H1 (cell line): Measurements from ENCODE around the gene MAP9. TPM values are rescaled to one million over a fixed set of nuclear protein-coding genes. Genes with fewer than 3 reads are reported as not detected.

ENCODE experiments used
- CTCF ChIA-PET: fragments of 300-600 bp; sonication (Branson Sonifier 250); formaldehyde crosslinking; loops from one replicate; lab custom pipeline; 2021; ENCODE audit not compliant: partially characterized antibody; lab: Charles Lee
- POLR2A ChIA-PET: fragments of 300-600 bp; sonication (Branson Sonifier 250); formaldehyde crosslinking; loops from one replicate; lab custom pipeline; 2021; ENCODE audit warnings: inconsistent platforms; ENCODE audit not compliant: partially characterized antibody; lab: Charles Lee
- DNase-seq, 2 experiments: peaks; one replicate each; pipeline versions ENCODE4 v3.0.0 to v3.0.0-alpha.2; 2010 to 2022; ENCODE audit warnings: low spot score in 2 of 2, low read depth in 1 of 2, mixed read lengths in 1 of 2
- FAIRE-seq: peaks from 2 replicates; lab custom pipeline; 2011; peaks lifted over from hg19 to GRCh38; lab: Jason Lieb, UNC
- H2AFZ ChIP-seq: 2 replicates; pipeline ENCODE4 v1.8.1; 2012; ENCODE audit warnings: low read length, inconsistent platforms
- H2AK5ac ChIP-seq: 2 replicates; pipeline ENCODE4 v1.6.1; 2013; ENCODE audit warnings: low read depth, low read length
- H2BK120ac ChIP-seq: replicated peaks from 2 replicates; pipeline ENCODE3; 2013; ENCODE audit warnings: low read depth, low read length, inconsistent platforms
- H2BK12ac ChIP-seq: 2 replicates; pipeline ENCODE4 v1.6.1; 2013; ENCODE audit warnings: low read depth, low read length
- H2BK15ac ChIP-seq: 2 replicates; pipeline ENCODE4 v1.6.1; 2013; ENCODE audit warnings: low read length
- H2BK20ac ChIP-seq: 2 replicates; pipeline ENCODE4 v1.6.1; 2013; ENCODE audit warnings: low read length
- H2BK5ac ChIP-seq: 2 replicates; pipeline ENCODE4 v1.6.1; 2013; ENCODE audit warnings: low read depth, low read length
- H3K14ac ChIP-seq: 2 replicates; pipeline ENCODE4 v1.6.1; 2013; ENCODE audit warnings: inconsistent platforms; ENCODE audit not compliant: insufficient read length
- H3K18ac ChIP-seq: 2 replicates; pipeline ENCODE4 v1.6.1; 2013; ENCODE audit warnings: low read length; ENCODE audit errors: extremely low read depth
- H3K23ac ChIP-seq: 2 replicates; pipeline ENCODE4 v1.6.1; 2013; ENCODE audit warnings: inconsistent platforms; ENCODE audit not compliant: insufficient read length
- H3K23me2 ChIP-seq: 2 replicates; pipeline ENCODE4 v1.6.1; 2013; ENCODE audit warnings: low read depth, low read length
- H3K27ac ChIP-seq: 2 replicates; pipeline ENCODE4 v1.6.1; 2011; ENCODE audit warnings: low read depth, low read length, inconsistent platforms
- H3K27me3 ChIP-seq, 4 experiments: replicated peaks in 1 of 4; 1 replicate in 1 of 4; 2 replicates in 3 of 4; pipeline versions ENCODE4 v1.6.1 to v1.8.1; 2011 to 2013; ENCODE audit warnings: low read length in 3 of 4, mild to moderate bottlenecking in 3 of 4, inconsistent platforms in 2 of 4, mixed read lengths in 2 of 4, moderate library complexity in 1 of 4; ENCODE audit not compliant: control insufficient read depth in 3 of 4, insufficient read depth in 3 of 4; ENCODE audit errors: extremely low read depth in 1 of 4
- H3K36me3 ChIP-seq, 4 experiments: 2 replicates each; pipeline versions ENCODE4 v1.6.1 to v1.8.1; 2011 to 2013; ENCODE audit warnings: mild to moderate bottlenecking in 4 of 4, low read length in 3 of 4, moderate library complexity in 2 of 4, control low read depth in 1 of 4, inconsistent platforms in 1 of 4; ENCODE audit not compliant: insufficient read depth in 4 of 4, control insufficient read depth in 2 of 4
- H3K4ac ChIP-seq: replicated peaks from 2 replicates; pipeline ENCODE3; 2013; ENCODE audit warnings: low read length, low read depth, mixed read lengths, inconsistent platforms; ENCODE audit not compliant: insufficient read length
- H3K4me1 ChIP-seq, 4 experiments: replicated peaks in 1 of 4; 1 replicate in 1 of 4; 2 replicates in 3 of 4; pipeline versions ENCODE4 v1.6.1 to v1.8.1; 2011 to 2013; ENCODE audit warnings: low read length in 3 of 4, inconsistent platforms in 2 of 4, mixed read lengths in 1 of 4; ENCODE audit not compliant: insufficient read depth in 4 of 4, control insufficient read depth in 3 of 4
- H3K4me2 ChIP-seq, 2 experiments: 2 replicates each; pipeline versions ENCODE4 v1.6.1 to v1.8.1; 2011 to 2013; ENCODE audit warnings: low read depth in 2 of 2, low read length in 2 of 2, control low read depth in 1 of 2, inconsistent platforms in 1 of 2, mild to moderate bottlenecking in 1 of 2; ENCODE audit not compliant: insufficient read depth in 1 of 2
- H3K4me3 ChIP-seq, 4 experiments: fragments of 200-600, 300-600 bp in 1 of 4; sonication (generic), shearing (Covaris generic), sonication (Bioruptor Twin) in 1 of 4; 2 replicates each; pipeline versions ENCODE4 v1.5.1 to v1.8.1; 2011 to 2016; ENCODE audit warnings: low read length in 4 of 4, low read depth in 3 of 4, control low read depth in 2 of 4, inconsistent platforms in 2 of 4, mild to moderate bottlenecking in 2 of 4, mixed read lengths in 1 of 4, moderate library complexity in 1 of 4; ENCODE audit not compliant: insufficient read depth in 2 of 4; ENCODE audit errors: extremely low read depth in 1 of 4
- H3K56ac ChIP-seq: replicated peaks from 2 replicates; pipeline ENCODE3; 2013; ENCODE audit warnings: low read depth, mild to moderate bottlenecking, mixed read lengths, low read length, inconsistent platforms; ENCODE audit not compliant: insufficient read length
- H3K79me1 ChIP-seq: 2 replicates; pipeline ENCODE4 v1.6.1; 2013; ENCODE audit warnings: low read depth, low read length, control low read depth
- H3K79me2 ChIP-seq, 2 experiments: 2 replicates each; pipeline versions ENCODE4 v1.6.1 to v1.8.1; 2012 to 2013; ENCODE audit warnings: low read length in 2 of 2, mild to moderate bottlenecking in 2 of 2, inconsistent platforms in 1 of 2; ENCODE audit not compliant: insufficient read depth in 2 of 2, control insufficient read depth in 1 of 2
- H3K9ac ChIP-seq, 4 experiments: replicated peaks in 1 of 4; 1 replicate in 1 of 4; 2 replicates in 3 of 4; pipeline versions ENCODE4 v1.6.1 to v1.8.1; 2011 to 2013; ENCODE audit warnings: low read depth in 3 of 4, low read length in 3 of 4, control low read depth in 2 of 4, mild to moderate bottlenecking in 2 of 4, moderate library complexity in 2 of 4, inconsistent platforms in 1 of 4; ENCODE audit errors: extremely low read depth in 1 of 4
- H3K9me3 ChIP-seq, 2 experiments: 2 replicates each; pipeline versions ENCODE4 v1.6.1 to v1.8.1; 2012 to 2013; ENCODE audit warnings: mild to moderate bottlenecking in 2 of 2, moderate library complexity in 2 of 2, control low read depth in 1 of 2, inconsistent platforms in 1 of 2, low read depth in 1 of 2, low read length in 1 of 2, mixed read lengths in 1 of 2; ENCODE audit not compliant: insufficient read depth in 2 of 2
- H4K20me1 ChIP-seq, 2 experiments: replicated peaks in 1 of 2; 2 replicates each; pipeline versions ENCODE3 to v1.8.1; 2011 to 2013; ENCODE audit warnings: inconsistent platforms in 2 of 2, low read length in 2 of 2, mild to moderate bottlenecking in 1 of 2; ENCODE audit not compliant: insufficient read depth in 2 of 2, control insufficient read depth in 1 of 2
- H4K5ac ChIP-seq: 2 replicates; pipeline ENCODE4 v1.6.1; 2013; ENCODE audit warnings: low read length, low read depth, mixed read lengths, inconsistent platforms; ENCODE audit not compliant: insufficient read length
- H4K8ac ChIP-seq: 2 replicates; pipeline ENCODE4 v1.8.0; 2013; ENCODE audit warnings: mild to moderate bottlenecking, moderate library complexity, low read length, inconsistent platforms; ENCODE audit not compliant: insufficient read depth; ENCODE audit errors: extremely low read depth
- H4K91ac ChIP-seq: replicated peaks from 2 replicates; pipeline ENCODE3; 2013; ENCODE audit warnings: low read length, mixed read lengths, inconsistent platforms; ENCODE audit not compliant: insufficient read length
- BCL11A ChIP-seq, 2 experiments: IDR thresholded peaks; one replicate each; pipeline ENCODE4 v1.6.1; 2011; ENCODE audit warnings: low read depth in 2 of 2, low read length in 2 of 2, mild to moderate bottlenecking in 2 of 2
- CTBP2 ChIP-seq: IDR thresholded peaks from 2 replicates; pipeline ENCODE4 v1.7.0; 2011; ENCODE audit warnings: borderline replicate concordance, mild to moderate bottlenecking, moderate library complexity, mixed read lengths, low read length; ENCODE audit not compliant: insufficient read depth, insufficient read length
- EGR1 ChIP-seq: IDR thresholded peaks from 2 replicates; pipeline ENCODE4 v1.6.1; 2011; ENCODE audit warnings: low read depth, low read length, borderline replicate concordance
- POLR2A ChIP-seq, 2 experiments: IDR thresholded peaks; 1 replicate in 1 of 2; 2 replicates in 1 of 2; pipeline ENCODE4 v1.6.1; 2011; ENCODE audit warnings: low read depth in 2 of 2, low read length in 2 of 2, mild to moderate bottlenecking in 2 of 2; ENCODE audit errors: control extremely low read depth in 1 of 2
- RAD21 ChIP-seq, 2 experiments: IDR thresholded peaks in 1 of 2; conservative IDR thresholded peaks in 1 of 2; 2 replicates each; pipeline ENCODE4 v1.6.1; 2011; ENCODE audit warnings: low read depth in 2 of 2, low read length in 2 of 2, improper control_type of control experiment in 1 of 2, inconsistent platforms in 1 of 2, mild to moderate bottlenecking in 1 of 2, moderate library complexity in 1 of 2
- SIRT6 ChIP-seq: IDR thresholded peaks from one replicate; pipeline ENCODE4 v1.7.1; 2012; ENCODE audit warnings: low read length, inconsistent platforms
- TAF1 ChIP-seq: IDR thresholded peaks from 2 replicates; pipeline ENCODE4 v1.6.1; 2011; ENCODE audit warnings: mild to moderate bottlenecking, low read depth, low read length
- WGBS, 2 experiments: shearing (Covaris generic) in 1 of 2; methylation state at CpG; one replicate each; pipeline versions ENCODE4 v1.1.6 to v1.1.7; 2013 to 2015; ENCODE audit warnings: low lambda C conversion rate in 2 of 2, mixed read lengths in 2 of 2, inconsistent platforms in 1 of 2, low coverage in 1 of 2, missing lambda C conversion rate in 1 of 2; ENCODE audit not compliant: insufficient replicate concordance in 2 of 2, insufficient coverage in 1 of 2, insufficient read length in 1 of 2; ENCODE audit errors: extremely low coverage in 1 of 2, missing lambda C conversion rate in 1 of 2; 5-methylcytosine and 5-hydroxymethylcytosine counted together
- polyA plus RNA-seq, 7 experiments: library from polyadenylated mRNA; depleted of rRNA in 3 of 7; stranded (reverse) in 5 of 7; unstranded in 2 of 7; fragments of >200 nt in 5 of 7; fragments of 200-250 nt in 2 of 7; gene quantifications; 1 replicate in 5 of 7; 2 replicates in 1 of 7; 4 replicates in 1 of 7; pipeline versions ENCODE4 v1.2.1 to v1.2.3, GENCODE V29; 2011 to 2013; ENCODE audit warnings: missing spikeins in 2 of 7, mixed read lengths in 2 of 7
- total RNA-seq: library from RNA; stranded (reverse); fragmentation: NEBNext Ultra II Directional; extraction: Animal tissue kit (Norgen Biotek cat#: 25700); gene quantifications from 2 replicates; pipeline ENCODE4 v1.2.1, GENCODE V29; 2021
- TF ChIP-seq, protein P1 (sequence below): IDR thresholded peaks from 2 replicates; pipeline ENCODE4 v1.6.1; 2012; ENCODE audit warnings: inconsistent platforms

The MAP9 gene
- total and polyA plus RNA-seq, 2 of the 8 experiments (the other 6 are each of a cell fraction or from before 2014, with no cell fraction given): 2.1 to 18.9 TPM

DNA sequence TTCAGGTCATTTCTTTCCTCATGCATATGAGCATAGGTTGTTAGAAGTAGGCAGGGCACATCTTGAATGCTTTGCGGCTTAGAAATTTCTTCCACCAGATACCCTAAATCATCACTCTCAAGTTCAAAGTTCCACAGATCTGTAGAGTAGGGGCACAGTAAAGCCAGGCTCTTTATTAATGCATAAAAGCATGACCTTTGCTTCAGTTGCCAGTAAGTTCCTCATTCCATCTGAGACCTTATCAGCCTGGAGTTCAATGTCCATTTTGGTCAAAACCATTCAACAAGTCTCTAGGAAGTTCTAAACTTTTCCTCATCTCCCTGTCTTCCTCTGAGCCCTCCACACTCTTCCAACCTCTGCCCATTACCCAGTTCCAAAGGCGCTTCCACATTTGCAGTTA lies 77.7 kb downstream of the MAP9 start:
- Histone ChIP-seq H4K20me1 (no peaks in the 10 kb centered on the region), H3K9ac (no peak overlapping the region), H3K4me3 (no peak overlapping the region), H3K79me2 (no peaks in the 10 kb centered on the region), H3K23me2 (no peaks in the 10 kb centered on the region), H2BK120ac (no peak overlapping the region), H2BK20ac (no peak overlapping the region), H3K4me1 (no peaks in the 10 kb centered on the region), H3K36me3 (peaks cover 0 to 7% (median 0%) of the 10 kb centered on the region in 4 experiments; a peak in 2 of 8 replicates), H3K27ac (no peak overlapping the region), H2BK15ac (no peak overlapping the region), H2AFZ (no peak overlapping the region), H4K5ac (no peak overlapping the region), H2AK5ac (no peak overlapping the region), H3K27me3 (no peaks in the 10 kb centered on the region), H4K91ac (no peak overlapping the region), H2BK5ac (no peak overlapping the region), H3K14ac (no peak overlapping the region), H3K4me2 (no peak overlapping the region), H3K4ac (no peak overlapping the region), H3K18ac (no peak overlapping the region), H3K79me1 (no peaks in the 10 kb centered on the region), H4K8ac (no peak overlapping the region), H2BK12ac (no peak overlapping the region), H3K23ac (no peak overlapping the region), H3K56ac (no peak overlapping the region), H3K9me3 (peaks cover 18 to 19% of the 10 kb centered on the region in 2 experiments)
- CTCF ChIA-PET: no interaction called here
- 98% methylated on average over 2 of the region's 2 CpGs; no CpG with 5 or more reads in 1 of the 2 experiments for WGBS, 2 experiments
- TF ChIP-seq EGR1 (no peak), TAF1 (no peak), POLR2A (IDR thresholded peaks at IDR 0.05; ENCODE audit: control extremely low read depth in 1 of 2, low read depth in 2 of 2, low read length in 2 of 2) (no peak), RAD21 (IDR thresholded peaks at IDR 0.05 in 1 of 2, conservative IDR thresholded peaks at IDR 0.05 in 1 of 2; ENCODE audit: low read depth in 2 of 2, low read length in 2 of 2) (no peak), CTBP2 (no peak), BCL11A (IDR thresholded peaks at IDR 0.05; ENCODE audit: low read depth in 2 of 2, low read length in 2 of 2) (no peak), SIRT6 (no peak)
- TF ChIP-seq, protein P1, sequence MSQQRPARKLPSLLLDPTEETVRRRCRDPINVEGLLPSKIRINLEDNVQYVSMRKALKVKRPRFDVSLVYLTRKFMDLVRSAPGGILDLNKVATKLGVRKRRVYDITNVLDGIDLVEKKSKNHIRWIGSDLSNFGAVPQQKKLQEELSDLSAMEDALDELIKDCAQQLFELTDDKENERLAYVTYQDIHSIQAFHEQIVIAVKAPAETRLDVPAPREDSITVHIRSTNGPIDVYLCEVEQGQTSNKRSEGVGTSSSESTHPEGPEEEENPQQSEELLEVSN: no peak
- FAIRE-seq (no peak), DNase-seq (no peak)
- POLR2A ChIA-PET: no interaction called here
